NCI-H1048 (cell line): ENCODE results near the gene PRR30.
A peak's percentile ranks its signal among the peaks of the same experiment; 100 is the strongest.

Source experiments
- DNase-seq: peaks from one replicate; lab custom pipeline; 2025; lab: John Stamatoyannopoulos, UW

The PRR30 gene

GRCh38 chr2:27154488-27154887 lies 15.3 kb upstream of the PRR30 start:
- DNase-seq = no peak

- DNase-seq = no peak
These were observed 13.7 kb upstream of the PRR30 start for GRCh38 chr2:27152796-27153464.

- DNase-seq = no peak
These were observed 13.0 kb upstream of the PRR30 start for GRCh38 chr2:27152102-27152795.

GRCh38 chr2:27150639-27151230 lies 11.5 kb upstream of the PRR30 start:
- DNase-seq = no peak

GRCh38 chr2:27149570-27150405 lies 10.6 kb upstream of the PRR30 start:
- no peak for DNase-seq

- no peak for DNase-seq
These were observed 9.7 kb upstream of the PRR30 start, which contains the start of gene TCF23 for GRCh38 chr2:27148801-27149439. Gene TCF23 (plus strand): TSS chr2:27149004. CDS start chr2:27149134, 130 bp downstream.

GRCh38 chr2:27147935-27148334 lies 8.7 kb upstream of the PRR30 start:
- no peak for DNase-seq

- no peak for DNase-seq
These were observed 6.5 kb upstream of the PRR30 start for GRCh38 chr2:27145682-27146081.

GRCh38 chr2:27143285-27143684 lies 4.1 kb upstream of the PRR30 start:
- DNase-seq = no peak

GRCh38 chr2:27138111-27138510 lies 1.1 kb downstream of the PRR30 start:
- DNase-seq = no peak

GRCh38 chr2:27137322-27137935 lies 1.8 kb downstream of the PRR30 start:
- no peak for DNase-seq

- DNase-seq = no peak
These were observed 2.5 kb downstream of the PRR30 start for GRCh38 chr2:27136751-27137150.

GRCh38 chr2:27135478-27135955 lies 3.7 kb downstream of the PRR30 start:
- no peak for DNase-seq

GRCh38 chr2:27134781-27135477 lies 4.3 kb downstream of the PRR30 start:
- no peak for DNase-seq

- peak; percentile 90 for DNase-seq
These were observed 5.1 kb downstream of the PRR30 start, which contains the start of gene PREB for GRCh38 chr2:27133905-27134780. Gene PREB (minus strand): TSS chr2:27134636. CDS start chr2:27134421, 215 bp downstream.

- DNase-seq = no peak
These were observed 5.9 kb downstream of the PRR30 start for GRCh38 chr2:27133195-27133875.

GRCh38 chr2:27131429-27131828 lies 7.8 kb downstream of the PRR30 start:
- no peak for DNase-seq

- no peak for DNase-seq
These were observed 8.8 kb downstream of the PRR30 start for GRCh38 chr2:27130396-27130795.
